Ishikawa (cell line): Measurements from ENCODE around the gene RNF220.

Source experiments
- CREB1 ChIP-seq: IDR thresholded peaks from 2 replicates; pipeline ENCODE4 v1.6.1; 2012; ENCODE audit warnings: low read depth
- EGR1 ChIP-seq: IDR thresholded peaks from 2 replicates; pipeline ENCODE4 v1.6.1; 2012
- EP300 ChIP-seq: IDR thresholded peaks from 2 replicates; pipeline ENCODE4 v1.6.1; 2012; ENCODE audit warnings: borderline replicate concordance
- FOXM1 ChIP-seq: IDR thresholded peaks from 2 replicates; pipeline ENCODE4 v1.6.1; 2012; ENCODE audit warnings: low read depth, borderline replicate concordance
- MAX ChIP-seq: IDR thresholded peaks from 2 replicates; pipeline ENCODE4 v1.6.1; 2012
- NFIC ChIP-seq: IDR thresholded peaks from 2 replicates; pipeline ENCODE4 v1.6.1; 2012
- RAD21 ChIP-seq: IDR thresholded peaks from 2 replicates; pipeline ENCODE4 v1.6.1; 2012; ENCODE audit warnings: low read depth
- REST ChIP-seq: IDR thresholded peaks from 2 replicates; pipeline ENCODE4 v1.6.1; 2012; ENCODE audit warnings: low read depth, mild to moderate bottlenecking
- TEAD4 ChIP-seq: IDR thresholded peaks from 2 replicates; pipeline ENCODE4 v1.6.1; 2012
- USF1 ChIP-seq: IDR thresholded peaks from 2 replicates; pipeline ENCODE4 v1.6.1; 2012
- ZBTB7A ChIP-seq: IDR thresholded peaks from 2 replicates; pipeline ENCODE4 v1.6.1; 2012; ENCODE audit warnings: low read depth

GRCh38 chr1:44584167-44584566, 179.1 kb downstream of the RNF220 start:
- TF ChIP-seq REST, result peak; percentile 69
- TF ChIP-seq NFIC, result no peak
- TF ChIP-seq EGR1, result no peak
- no peak for TF ChIP-seq EP300
- TF ChIP-seq RAD21, result no peak
- TF ChIP-seq FOXM1, result no peak
- no peak for TF ChIP-seq USF1
- TF ChIP-seq MAX, result no peak
- no peak for TF ChIP-seq TEAD4
- no peak for TF ChIP-seq ZBTB7A
- no peak for TF ChIP-seq CREB1
